RWPE1 (cell line): ENCODE data around the gene KIF2C.
A peak's percentile ranks its signal among the peaks of the same experiment; 100 is the strongest.
"Not testable (repeated sequence)": the region's sequence is repeated elsewhere in the genome, so short reads cannot be mapped to it uniquely, and the experiment has no call there.

Experiments
- CTCF ChIA-PET: fragments of 350-600 bp; sonication (Branson Sonifier 250); formaldehyde crosslinking; extraction: SDS; loops from one replicate; lab custom pipeline; 2021; lab: Yijun Ruan, JAX
- POLR2A ChIA-PET: fragments of 400-600 bp; formaldehyde crosslinking; extraction: SDS; loops from one replicate; lab custom pipeline; 2020; ENCODE audit warnings: antibody characterized with exemption; ENCODE audit not compliant: low non-redundant PET; lab: Yijun Ruan, JAX
- DNase-seq: peaks from one replicate; pipeline ENCODE4 v3.0.0; 2012; ENCODE audit warnings: low spot score
- H3K27ac ChIP-seq: fragments of 450-650 bp; 2 replicates; pipeline ENCODE4 v1.5.1; 2017
- CTCF ChIP-seq: fragments of 450-650 bp; conservative IDR thresholded peaks from 2 replicates; pipeline ENCODE4 v1.5.1; 2017; ENCODE audit warnings: low read depth, mild to moderate bottlenecking

Gene KIF2C

DNA sequence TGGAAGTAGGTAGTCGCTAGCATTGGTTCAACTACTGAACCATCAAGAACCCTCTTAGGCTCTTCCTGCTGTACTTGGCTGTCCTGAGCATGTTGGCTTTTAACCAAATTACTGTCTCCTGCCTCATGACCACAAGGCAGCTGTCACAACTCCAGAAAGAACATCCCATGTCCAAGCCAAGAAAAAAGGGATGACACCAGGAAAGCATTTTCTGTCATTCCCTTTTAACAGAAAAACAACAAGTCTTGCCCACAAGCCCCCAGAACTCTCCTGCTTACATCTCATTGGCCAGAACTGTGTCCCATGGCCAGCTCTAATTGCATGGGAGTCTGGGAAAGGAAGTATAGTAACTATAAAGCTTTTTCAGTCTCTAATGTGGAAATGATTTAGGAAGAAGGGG, 6.3 kb upstream of the KIF2C start:
- ChIA-PET CTCF (no interaction called here), POLR2A (no interaction called here)
- no peak overlapping the region for H3K27ac ChIP-seq
- no peak for DNase-seq
- no peak for TF ChIP-seq CTCF

DNA sequence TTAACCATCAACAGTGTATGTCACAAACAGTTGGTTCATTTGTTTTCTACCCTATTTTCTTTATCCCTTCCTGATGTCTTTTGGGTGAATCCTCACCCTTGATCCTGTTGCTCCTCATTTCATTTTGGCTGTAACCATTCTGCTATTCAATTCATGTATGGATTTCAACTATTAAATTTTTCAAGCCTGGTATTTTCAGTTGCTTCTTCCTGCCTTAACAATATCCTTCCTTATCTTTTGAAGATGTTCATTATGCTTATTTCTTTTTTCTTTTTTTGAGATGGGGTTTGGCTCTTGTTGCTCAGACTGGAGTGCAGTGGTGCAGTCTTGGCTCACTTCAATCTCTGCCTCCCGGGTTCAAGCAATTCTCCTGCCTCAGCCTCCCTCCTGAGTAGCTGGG, 5.9 kb upstream of the KIF2C start:
- DNase-seq: no peak
- POLR2A ChIA-PET: no interaction called here
- CTCF ChIA-PET: interaction anchor here (0.6 kb wide), 1 partner anchor 170 kb away, joined by 4 read pairs; no protein-coding TSS in a partner anchor
- no peak overlapping the region for H3K27ac ChIP-seq
- no peak for TF ChIP-seq CTCF

- no peak for DNase-seq
- CTCF ChIA-PET: no interaction called here
- POLR2A ChIA-PET: no interaction called here
- no peak for TF ChIP-seq CTCF
- H3K27ac ChIP-seq: no peak overlapping the region
Observed at GRCh38 chr1:44735992-44736391, 3.6 kb upstream of the KIF2C start.

DNA sequence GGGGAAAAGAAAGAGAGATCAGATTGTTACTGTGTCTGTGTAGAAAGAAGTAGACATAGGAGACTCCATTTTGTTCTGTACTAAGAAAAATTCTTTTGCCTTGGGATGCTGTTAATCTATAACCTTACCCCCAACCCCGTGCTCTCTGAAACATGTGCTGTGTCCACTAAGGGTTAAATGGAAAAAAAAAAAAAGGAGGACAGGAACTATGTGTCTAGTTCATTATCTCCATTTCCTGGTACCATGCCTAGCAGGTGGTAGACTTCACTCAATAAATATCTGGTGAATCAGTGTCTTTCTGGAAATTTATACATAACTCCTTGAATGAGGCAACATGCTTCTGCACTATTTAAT, 707 bp upstream of the KIF2C start:
- POLR2A ChIA-PET: interaction anchor here (0.7 kb wide), 1 partner anchor 21 kb away, joined by 4 read pairs; no protein-coding TSS in a partner anchor
- DNase-seq, CTCF ChIA-PET: not testable (repeated sequence)
- H3K27ac ChIP-seq: peak overlapping the region; percentile 83

- DNase-seq: peak; percentile 13
- TF ChIP-seq CTCF: no peak
- H3K27ac ChIP-seq: peak overlapping the region; percentile 83
- CTCF ChIA-PET: interaction anchor here (0.7 to 1.4 kb wide), 2 partner anchors 11 to 817 kb away, joined by 3 to 4 read pairs; no protein-coding TSS in a partner anchor
- POLR2A ChIA-PET: interaction anchor here (0.6 kb wide), 1 partner anchor 35 kb away, joined by 3 read pairs; no protein-coding TSS in a partner anchor
Observed at GRCh38 chr1:44740179-44740617, 561 bp downstream of the KIF2C start.

DNA sequence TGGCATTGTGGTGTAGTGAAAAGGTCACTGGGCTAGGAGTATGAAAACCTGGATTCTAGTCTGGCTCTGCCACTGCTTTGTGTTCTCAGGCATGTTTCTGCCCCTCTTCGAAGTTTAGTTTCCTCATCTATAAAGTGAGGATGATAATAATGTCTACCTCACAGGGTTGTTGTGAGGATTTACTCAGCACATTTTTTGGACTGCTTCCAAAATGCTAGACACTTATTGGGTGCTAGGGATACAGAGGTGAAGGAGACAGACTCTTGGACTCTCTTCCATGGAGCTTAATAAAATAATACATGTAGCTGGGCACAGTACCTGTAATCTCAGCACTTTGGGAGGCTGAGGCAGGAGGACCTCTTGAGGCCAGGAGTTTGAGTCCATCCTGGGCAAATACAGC, 3.6 kb downstream of the KIF2C start:
- DNase-seq: no peak
- ChIA-PET CTCF (interaction anchor here (0.6 to 0.9 kb wide), 2 partner anchors 12 kb away, joined by 3 read pairs; partner anchors contain the start of gene RNU5D-1), POLR2A (no interaction called here)
- no peak for TF ChIP-seq CTCF
- H3K27ac ChIP-seq: peak overlapping the region; percentile 52

- ChIA-PET POLR2A (no interaction called here), CTCF (interaction anchor here (0.6 to 0.7 kb wide), 2 partner anchors 109 to 1483 kb away, joined by 4 to 7 read pairs; no protein-coding TSS in a partner anchor)
- no peak for TF ChIP-seq CTCF
- no peak for DNase-seq
- H3K27ac ChIP-seq: no peak overlapping the region
Observed at GRCh38 chr1:44747878-44748277, 8.2 kb downstream of the KIF2C start.
